A549 (cell line): ENCODE data around the gene PODXL2.

ENCODE experiments used
- BHLHE40 ChIP-seq: IDR thresholded peaks from 2 replicates; pipeline ENCODE4 v1.6.1; 2012; ENCODE audit warnings: low read depth, low read length, inconsistent platforms
- EHMT2 ChIP-seq: fragments of 200-600 bp; sonication (generic); IDR thresholded peaks from 2 replicates; pipeline ENCODE4 v1.6.1; 2016; ENCODE audit warnings: antibody characterized with exemption, low read depth, mild to moderate bottlenecking, moderate library complexity
- NR3C1 ChIP-seq: fragments of >200 bp; sonication (Bioruptor Twin); formaldehyde crosslinking; IDR thresholded peaks from 3 replicates; pipeline ENCODE4 v1.6.1; 2017
- POLR2A ChIP-seq: IDR thresholded peaks from 2 replicates; pipeline ENCODE4 v1.6.1; 2012; ENCODE audit warnings: mild to moderate bottlenecking, low read length
- RNF2 ChIP-seq: fragments of 200-600 bp; sonication (generic); IDR thresholded peaks from 2 replicates; pipeline ENCODE4 v1.6.1; 2016; ENCODE audit warnings: low read depth, mild to moderate bottlenecking, antibody characterized with exemption, moderate library complexity, borderline replicate concordance
- ZFP36 ChIP-seq: fragments of 450-650 bp; IDR thresholded peaks from 2 replicates; pipeline ENCODE4 v1.6.1; 2014; ENCODE audit warnings: borderline replicate concordance; ENCODE audit not compliant: partially characterized antibody
- TF ChIP-seq, protein P1 (sequence below): fragments of >200 bp; sonication (Bioruptor Twin); formaldehyde crosslinking; IDR thresholded peaks from 3 replicates; pipeline ENCODE4 v1.5.1; 2016

DNA sequence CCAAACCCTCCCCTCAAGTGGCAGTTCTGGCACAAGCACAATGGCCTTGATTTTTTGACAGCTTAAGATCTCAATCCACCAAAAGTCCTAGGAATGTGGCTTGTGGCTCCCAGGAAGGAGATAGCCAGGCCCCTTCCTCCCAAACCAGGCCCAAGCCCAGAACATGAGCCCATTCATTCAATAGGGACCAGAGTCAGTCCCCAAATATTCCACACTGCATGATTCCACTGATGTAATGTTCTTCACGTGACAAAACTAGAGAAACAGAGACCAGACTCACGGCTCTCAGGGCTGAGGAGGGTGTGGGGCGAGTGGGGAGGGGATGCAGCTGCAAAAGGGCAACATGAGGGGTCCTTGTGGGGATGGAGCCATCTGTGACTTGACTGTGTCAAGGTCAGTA is 69.3 kb downstream of the PODXL2 start:
- TF ChIP-seq POLR2A: no peak
- TF ChIP-seq, protein P1, sequence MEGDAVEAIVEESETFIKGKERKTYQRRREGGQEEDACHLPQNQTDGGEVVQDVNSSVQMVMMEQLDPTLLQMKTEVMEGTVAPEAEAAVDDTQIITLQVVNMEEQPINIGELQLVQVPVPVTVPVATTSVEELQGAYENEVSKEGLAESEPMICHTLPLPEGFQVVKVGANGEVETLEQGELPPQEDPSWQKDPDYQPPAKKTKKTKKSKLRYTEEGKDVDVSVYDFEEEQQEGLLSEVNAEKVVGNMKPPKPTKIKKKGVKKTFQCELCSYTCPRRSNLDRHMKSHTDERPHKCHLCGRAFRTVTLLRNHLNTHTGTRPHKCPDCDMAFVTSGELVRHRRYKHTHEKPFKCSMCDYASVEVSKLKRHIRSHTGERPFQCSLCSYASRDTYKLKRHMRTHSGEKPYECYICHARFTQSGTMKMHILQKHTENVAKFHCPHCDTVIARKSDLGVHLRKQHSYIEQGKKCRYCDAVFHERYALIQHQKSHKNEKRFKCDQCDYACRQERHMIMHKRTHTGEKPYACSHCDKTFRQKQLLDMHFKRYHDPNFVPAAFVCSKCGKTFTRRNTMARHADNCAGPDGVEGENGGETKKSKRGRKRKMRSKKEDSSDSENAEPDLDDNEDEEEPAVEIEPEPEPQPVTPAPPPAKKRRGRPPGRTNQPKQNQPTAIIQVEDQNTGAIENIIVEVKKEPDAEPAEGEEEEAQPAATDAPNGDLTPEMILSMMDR: no peak
- no peak for TF ChIP-seq BHLHE40
- TF ChIP-seq ZFP36: no peak
- TF ChIP-seq RNF2: no peak
- no peak for TF ChIP-seq NR3C1
- no peak for TF ChIP-seq EHMT2
